Activated CD4-positive, CD25-positive, alpha-beta regulatory T cell (primary cell): ENCODE data around the gene ATP6V0E2.

Experiments used
- DNase-seq, 4 experiments: peaks; one replicate each; lab custom pipeline; 2025; lab: John Stamatoyannopoulos, UW

ATP6V0E2 gene

GRCh38 chr7:149838992-149839408 is 34.8 kb upstream of the ATP6V0E2 start:
- DNase-seq = no peak

- DNase-seq = no peak
Observed at GRCh38 chr7:149839933-149840332, 33.8 kb upstream of the ATP6V0E2 start.

- DNase-seq = no peak
Observed at GRCh38 chr7:149843566-149843965, 30.2 kb upstream of the ATP6V0E2 start.

GRCh38 chr7:149844445-149844844 is 29.3 kb upstream of the ATP6V0E2 start:
- DNase-seq = no peak

- DNase-seq = no peak
Observed at GRCh38 chr7:149845257-149845980, 28.4 kb upstream of the ATP6V0E2 start.

- no peak for DNase-seq
Observed at GRCh38 chr7:149846021-149846420, 27.7 kb upstream of the ATP6V0E2 start.

- no peak for DNase-seq
Observed at GRCh38 chr7:149846436-149847046, 27.2 kb upstream of the ATP6V0E2 start.

GRCh38 chr7:149849174-149849573 is 24.6 kb upstream of the ATP6V0E2 start:
- no peak for DNase-seq

- DNase-seq = no peak
Observed at GRCh38 chr7:149850007-149850594, 23.7 kb upstream of the ATP6V0E2 start.

GRCh38 chr7:149850716-149851115 is 23.1 kb upstream of the ATP6V0E2 start:
- DNase-seq = no peak

- no peak for DNase-seq
Observed at GRCh38 chr7:149851449-149851848, 22.3 kb upstream of the ATP6V0E2 start.

GRCh38 chr7:149853157-149853556 is 20.6 kb upstream of the ATP6V0E2 start:
- DNase-seq = no peak

GRCh38 chr7:149854611-149855360 is 19.0 kb upstream of the ATP6V0E2 start:
- no peak for DNase-seq

GRCh38 chr7:149855361-149856305 is 18.1 kb upstream of the ATP6V0E2 start:
- no peak for DNase-seq

- no peak for DNase-seq
Observed at GRCh38 chr7:149856583-149856982, 17.2 kb upstream of the ATP6V0E2 start.

GRCh38 chr7:149859369-149859768 is 14.4 kb upstream of the ATP6V0E2 start:
- DNase-seq = no peak

- no peak for DNase-seq
Observed at GRCh38 chr7:149859876-149860275, 13.9 kb upstream of the ATP6V0E2 start.

- DNase-seq = no peak
Observed at GRCh38 chr7:149860821-149861727, 12.7 kb upstream of the ATP6V0E2 start.

GRCh38 chr7:149861728-149862045 is 12.1 kb upstream of the ATP6V0E2 start:
- no peak for DNase-seq

GRCh38 chr7:149862156-149862555 is 11.6 kb upstream of the ATP6V0E2 start:
- DNase-seq = no peak

GRCh38 chr7:149863500-149863899 is 10.3 kb upstream of the ATP6V0E2 start:
- no peak for DNase-seq
